IPS DF 4.7 (cell line): ENCODE measurements around the gene LTB4R.

Source experiments
- DNase-seq: peaks from one replicate; pipeline ENCODE4 v3.0.0-alpha.2; 2013; ENCODE audit warnings: low spot score; ENCODE audit errors: extremely low read depth

LTB4R gene

DNA sequence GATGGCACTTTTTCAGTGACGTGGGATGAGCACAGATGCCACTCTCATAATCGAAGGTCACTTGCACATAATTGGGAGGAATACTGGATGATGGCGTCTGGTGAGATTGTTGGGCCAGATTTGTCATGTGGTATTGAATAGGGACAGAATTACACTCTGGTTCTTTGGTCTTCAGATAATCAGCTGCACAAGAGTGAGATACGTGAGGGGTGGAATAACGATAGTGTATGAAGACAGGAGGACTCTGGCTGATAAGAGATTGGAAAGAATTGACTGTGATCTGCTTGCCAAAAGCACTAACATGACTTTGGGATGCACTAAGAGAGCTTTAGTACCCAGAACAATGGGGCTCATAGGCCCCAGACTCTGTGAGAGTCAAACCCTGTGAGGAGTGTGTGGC lies 32.9 kb upstream of the LTB4R start:
- no peak for DNase-seq

DNA sequence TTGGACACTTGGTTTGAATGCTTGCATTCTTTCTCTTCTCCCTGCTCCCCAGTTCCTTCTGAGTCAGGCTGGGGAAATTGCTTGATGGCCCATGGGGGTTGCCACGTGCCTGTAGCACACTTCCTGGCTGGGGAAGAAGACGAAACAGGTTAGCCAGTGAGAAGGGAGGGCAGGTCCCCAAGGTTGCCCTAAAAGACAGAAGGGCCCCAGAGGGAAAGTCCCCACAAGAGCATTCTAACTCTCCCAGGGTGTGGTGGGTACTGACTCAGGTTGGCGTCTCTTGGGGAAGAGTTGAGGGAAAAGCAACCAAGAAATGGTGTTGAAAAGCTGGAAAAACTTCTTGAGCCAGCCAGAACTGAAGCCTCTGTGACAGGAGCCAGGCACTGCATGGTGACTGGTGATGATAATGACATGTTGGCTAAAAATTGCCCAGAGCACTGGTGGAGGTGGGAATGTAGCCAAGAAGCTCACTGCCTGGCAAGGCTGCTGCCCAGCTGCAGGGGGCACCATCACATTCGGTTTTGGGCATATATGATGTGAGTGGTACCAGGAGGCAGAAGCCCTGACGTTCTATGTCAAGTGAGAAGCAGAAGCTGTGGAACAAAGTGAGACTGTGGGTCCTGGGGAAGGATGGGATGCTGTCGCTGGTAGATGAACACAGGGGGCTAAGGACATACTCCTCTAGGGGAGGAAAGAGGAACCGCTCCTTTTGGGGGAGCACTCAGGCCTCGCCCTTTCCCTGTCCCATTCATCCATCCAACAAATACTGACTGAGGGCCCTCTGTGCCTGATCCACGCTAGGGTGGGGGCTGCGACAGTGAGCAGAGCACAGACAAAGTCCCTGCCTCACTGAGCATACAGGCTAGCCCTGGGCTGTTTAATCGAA lies 31.8 kb upstream of the LTB4R start:
- DNase-seq, result no peak

DNA sequence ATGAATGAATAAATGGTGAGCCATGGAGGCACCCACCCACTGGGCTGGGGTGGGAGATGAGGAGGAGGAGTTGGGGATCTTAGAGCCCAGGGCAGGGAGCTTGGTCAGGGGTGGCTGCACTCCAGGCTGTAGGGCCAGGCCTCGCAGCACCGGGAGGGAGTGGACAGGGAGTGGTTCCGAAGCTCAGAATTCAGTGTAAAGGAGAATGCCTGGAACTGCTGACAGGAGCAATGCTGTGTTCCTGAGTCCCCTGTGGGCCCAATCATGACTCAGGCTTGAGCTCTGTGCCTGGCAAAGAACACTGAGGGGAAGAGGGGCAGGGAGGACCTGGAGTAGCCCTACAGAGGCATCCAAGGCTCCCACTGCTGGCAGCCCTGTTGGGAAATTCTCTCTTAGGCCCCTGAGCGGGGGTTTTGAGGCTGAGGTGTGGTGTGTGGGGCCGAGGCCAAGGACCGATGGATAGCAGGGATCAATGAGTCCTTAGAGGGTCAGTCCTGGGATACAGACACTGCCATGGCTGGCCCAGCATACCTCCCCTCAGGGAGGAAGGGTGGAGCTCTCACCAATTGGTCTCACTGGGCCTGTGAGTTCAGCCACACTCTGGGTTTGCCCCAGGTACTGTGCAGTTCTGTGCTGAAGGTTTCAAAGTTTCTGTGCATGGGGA lies 30.4 kb upstream of the LTB4R start:
- DNase-seq, result no peak

DNA sequence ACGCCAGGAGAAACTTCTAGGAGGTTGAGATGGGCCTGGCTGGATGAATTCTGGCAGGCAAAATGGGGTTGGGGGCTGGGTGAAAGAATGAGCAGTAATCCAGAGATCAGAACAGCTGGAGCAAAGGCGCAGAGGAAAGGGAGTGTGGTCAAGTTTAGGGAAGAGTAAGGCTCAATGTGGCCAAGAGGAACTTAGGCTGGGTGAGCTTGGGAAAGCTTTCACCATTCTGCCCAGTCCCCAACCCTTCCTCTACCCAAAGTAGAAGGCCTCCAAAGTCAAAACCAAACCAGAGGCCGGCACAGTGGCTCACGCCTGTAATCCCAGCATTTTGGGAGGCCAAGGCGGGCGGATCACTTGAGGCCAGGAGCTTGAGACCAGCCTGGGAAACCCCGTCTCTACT lies 29.7 kb upstream of the LTB4R start:
- DNase-seq, result no peak

DNA sequence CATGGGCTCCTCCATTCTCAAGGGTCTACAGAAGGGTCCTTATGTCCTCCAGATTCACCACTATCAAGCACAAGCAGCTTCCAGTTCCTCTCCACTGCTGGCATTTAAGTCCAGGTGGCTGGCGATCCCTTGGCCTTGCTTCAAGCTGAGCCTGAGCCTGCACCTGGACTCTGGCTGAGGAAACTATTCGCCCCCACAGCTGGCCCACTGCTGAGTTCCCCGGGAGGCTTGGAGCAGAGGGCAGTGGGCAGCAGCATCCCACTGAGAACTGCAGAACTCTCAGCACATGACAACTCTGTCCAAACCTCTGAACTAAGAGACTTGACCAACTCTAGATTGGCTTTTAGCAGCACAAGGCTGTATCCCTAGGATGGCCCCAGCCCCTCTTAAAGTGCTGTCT lies 28.6 kb upstream of the LTB4R start:
- no peak for DNase-seq

DNA sequence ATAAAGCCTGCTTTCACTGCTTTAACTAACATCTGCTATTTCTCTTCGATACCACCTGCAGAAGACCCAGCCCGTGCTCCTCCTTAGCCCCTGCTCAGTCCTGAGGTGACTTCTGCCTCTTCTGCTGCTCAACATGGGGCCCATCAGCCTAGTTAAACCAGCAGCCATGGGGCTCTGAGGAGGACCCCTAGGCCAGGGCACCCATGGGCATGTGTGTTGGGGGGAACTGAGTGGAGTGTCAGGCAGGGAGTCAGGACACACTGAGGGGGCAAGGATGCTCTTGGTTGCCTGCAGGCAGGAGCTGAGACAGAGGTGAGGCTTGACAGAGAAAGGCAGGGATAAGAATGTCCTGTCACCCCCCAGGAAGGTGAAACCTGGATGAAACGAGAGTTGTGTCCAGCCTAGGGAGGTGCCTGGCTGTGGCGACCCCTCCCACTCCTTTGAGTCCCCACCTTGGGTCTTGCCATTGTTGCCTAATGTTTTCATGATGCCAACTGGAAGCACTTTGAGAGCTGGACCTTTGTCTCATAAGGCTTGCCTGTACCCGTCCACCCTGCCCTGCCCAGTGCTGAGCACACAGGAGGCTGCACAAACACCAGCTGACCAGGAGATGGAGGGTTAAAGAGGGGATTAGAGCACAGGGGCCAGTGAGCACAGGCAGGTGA lies 27.4 kb upstream of the LTB4R start:
- no peak for DNase-seq

DNA sequence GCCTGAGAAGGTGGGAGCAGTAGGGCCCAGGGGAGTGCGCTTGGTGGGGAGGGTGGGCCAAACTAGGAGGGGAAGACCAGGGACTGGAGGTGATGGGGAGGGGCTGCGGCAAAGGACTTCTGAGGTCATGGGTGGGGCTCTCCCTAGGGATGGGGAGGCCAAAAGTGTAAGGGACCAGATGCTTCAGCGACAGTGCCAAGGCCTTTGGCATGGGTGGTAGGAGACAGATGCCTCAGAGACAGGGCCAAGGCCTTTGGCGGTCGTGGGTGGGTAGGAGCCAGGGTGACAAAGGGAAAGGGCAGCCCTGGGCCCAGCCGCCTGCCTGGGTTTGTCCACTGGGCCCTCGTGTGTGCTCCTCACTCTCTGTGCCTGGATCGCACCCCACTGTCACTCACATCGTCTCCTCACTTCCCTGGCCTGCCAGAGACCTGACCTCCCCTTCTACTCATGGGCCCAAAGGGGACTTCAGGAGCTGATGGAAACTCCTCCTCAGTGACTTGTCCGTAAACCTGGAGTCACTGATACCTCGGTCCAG lies 26.7 kb upstream of the LTB4R start:
- no peak for DNase-seq

DNA sequence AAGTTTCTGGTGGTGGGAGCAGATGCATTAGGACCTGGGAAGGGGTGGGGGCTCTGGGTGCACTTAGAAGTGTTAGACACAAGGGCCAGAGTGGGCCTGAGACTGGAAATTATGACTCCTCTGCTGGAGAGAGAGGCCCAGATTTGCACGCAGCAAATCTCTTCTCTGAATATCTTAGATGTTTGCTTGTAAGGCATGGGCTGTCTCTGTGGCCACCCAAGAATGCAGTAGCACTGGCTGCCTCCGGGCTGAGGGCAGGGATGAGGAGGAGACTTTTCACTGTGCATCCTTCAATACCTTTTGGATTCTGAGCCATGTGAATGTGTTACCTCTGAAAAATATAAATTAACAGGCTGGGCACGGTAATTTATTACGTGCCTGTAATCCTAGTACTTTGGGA lies 26.0 kb upstream of the LTB4R start:
- no peak for DNase-seq

GRCh38 chr14:24286996-24287395 lies 24.3 kb upstream of the LTB4R start:
- DNase-seq, result no peak

DNA sequence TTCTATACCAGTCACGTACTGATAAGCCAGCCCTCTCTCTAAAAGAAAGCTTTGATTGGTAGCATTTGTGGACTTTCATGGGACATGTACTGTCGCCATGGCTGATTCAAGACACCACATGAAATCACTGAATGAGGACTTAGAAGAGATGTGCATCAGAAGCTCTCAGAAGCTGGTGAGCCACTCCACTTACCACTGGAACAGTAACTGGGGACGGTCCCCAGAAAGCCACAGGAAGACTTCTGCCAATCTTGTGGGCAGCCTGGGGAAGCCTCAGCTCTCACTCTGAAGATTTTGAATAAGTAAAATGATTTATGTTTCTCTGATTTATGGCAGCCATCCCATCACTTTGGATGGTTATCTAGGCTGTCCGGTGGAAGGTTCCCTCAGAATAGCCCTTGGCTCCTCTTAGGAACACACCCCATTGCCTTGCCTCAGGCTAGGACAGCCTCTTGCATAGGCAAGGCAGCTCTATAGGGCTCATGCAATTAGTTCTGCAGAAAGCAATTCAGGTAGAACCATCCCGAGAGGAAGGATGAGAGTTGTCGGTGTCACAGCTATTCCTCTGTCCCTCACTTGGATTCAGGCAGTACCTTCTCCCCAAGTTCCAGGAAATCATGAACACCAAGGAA lies 21.5 kb upstream of the LTB4R start:
- no peak for DNase-seq

- no peak for DNase-seq
These were observed 20.6 kb upstream of the LTB4R start for GRCh38 chr14:24290746-24291145.

DNA sequence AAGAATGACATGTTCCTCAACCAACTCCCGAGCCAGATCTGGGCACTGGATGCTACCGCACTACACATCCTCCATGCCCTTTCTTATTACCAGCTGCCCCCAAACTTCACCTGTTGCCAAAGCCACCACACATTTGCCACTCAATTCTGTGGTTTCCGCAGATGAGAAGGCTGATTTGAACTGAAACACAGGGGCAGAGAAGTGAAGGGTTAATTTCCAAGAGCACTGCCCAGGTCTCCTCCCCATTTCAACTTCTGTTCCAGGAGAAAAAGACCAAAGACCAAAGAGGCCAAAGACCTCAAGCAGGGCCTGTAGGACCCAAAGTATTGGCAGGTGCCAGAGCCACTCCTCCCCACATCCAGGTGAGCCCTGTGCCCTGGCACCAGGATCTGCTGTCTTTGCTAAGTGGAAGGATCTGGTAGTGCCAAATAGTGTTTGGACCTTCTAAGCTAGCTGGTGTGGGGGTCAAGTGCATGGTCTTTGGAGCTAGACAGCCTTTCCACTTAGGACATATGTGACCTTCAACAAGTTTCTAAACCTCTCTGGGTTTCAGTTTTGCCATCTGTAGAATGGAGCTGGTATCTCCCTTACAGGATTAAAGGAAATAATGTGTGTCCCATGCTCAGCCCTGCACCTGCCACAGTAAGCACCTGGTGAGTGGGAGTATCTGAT lies 19.7 kb upstream of the LTB4R start:
- no peak for DNase-seq

- no peak for DNase-seq
These were observed 19.0 kb upstream of the LTB4R start for GRCh38 chr14:24292118-24292807.

DNA sequence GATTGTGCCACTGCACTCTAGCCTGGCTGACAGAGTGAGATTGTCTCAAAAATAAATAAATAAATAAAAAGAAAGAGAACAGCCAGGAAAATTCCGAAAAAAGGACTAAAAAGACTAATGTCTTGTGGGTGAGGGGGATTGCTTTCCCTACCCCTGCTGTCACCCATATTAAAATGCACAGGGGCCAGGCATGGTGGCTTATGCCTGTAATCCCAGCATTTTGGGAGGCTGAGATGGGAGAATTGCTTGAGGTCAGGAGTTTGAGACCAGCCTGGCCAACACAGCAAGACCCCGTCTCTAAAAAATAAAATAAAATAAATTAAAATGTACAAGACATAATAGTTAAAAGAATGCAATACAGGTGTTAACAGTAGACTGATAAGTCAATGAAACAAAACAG lies 17.8 kb upstream of the LTB4R start:
- DNase-seq, result no peak

- no peak for DNase-seq
These were observed 14.8 kb upstream of the LTB4R start for GRCh38 chr14:24296341-24297157.

GRCh38 chr14:24297190-24297964 lies 13.9 kb upstream of the LTB4R start:
- no peak for DNase-seq

DNA sequence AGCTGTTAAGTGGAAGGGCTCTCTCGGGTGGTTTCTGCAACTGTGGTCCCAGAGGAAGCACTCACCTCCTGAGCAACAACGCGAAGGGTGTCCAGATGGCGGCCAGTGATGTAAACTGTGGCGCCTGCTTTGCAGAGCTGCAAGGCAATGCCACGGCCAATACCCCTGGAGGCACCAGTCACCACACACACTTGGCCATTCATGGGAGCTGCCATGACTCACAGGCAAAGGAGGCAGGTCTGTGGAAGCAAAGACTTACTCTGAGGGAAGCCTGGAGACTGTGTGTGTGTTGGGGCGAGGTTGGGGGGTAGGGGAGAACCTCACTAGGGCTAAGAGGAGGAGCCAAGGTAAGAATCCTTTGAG lies 12.4 kb upstream of the LTB4R start:
- no peak for DNase-seq

DNA sequence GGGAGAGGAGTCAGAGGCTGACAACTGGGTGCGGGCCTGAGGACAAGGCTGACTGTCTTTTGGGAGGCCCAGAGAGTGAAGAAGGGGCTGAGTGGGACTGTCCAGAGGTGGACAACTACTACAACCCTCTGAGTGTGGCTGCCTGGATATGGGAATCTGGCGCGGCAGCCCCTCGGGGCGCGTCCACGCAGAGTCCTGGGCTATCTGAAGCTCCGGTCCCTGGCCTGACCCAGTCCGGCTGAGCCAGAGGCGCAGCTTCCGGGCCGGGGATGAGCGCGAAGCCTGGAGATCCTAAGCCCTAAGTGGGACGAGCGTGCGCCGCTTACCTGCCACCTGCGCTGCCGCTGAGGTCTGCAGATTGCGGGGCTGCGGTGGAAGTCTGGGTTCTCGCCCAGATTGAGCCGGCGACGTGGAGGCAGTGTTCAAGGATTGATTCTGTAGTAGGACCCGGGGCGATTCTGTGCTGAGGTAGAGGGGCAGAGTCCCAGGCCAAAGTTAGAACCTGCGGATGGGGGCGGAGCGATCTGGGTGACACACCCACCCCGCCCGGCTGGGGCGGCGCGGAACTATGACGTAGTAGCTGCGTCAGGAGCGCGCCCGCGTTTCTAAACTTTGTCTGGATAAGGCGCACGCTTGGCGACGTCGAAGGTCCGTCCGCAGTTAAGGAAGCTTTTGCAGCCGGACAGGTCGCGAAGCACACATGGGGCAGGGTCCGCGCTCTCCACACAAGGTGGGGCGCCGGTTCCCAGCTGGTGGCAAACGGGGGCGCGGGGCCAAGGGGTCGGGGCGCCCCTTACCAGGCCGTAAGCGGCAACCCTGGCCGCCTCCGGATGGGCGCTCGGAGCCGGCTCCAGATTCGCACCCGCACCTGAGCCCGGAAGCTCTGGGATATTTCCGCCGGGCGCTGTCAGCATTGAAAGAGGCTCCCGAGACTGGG lies 11.8 kb upstream of the LTB4R start, which contains the start of the genes DHRS1 and NOP9:
TSS of gene DHRS1 (minus strand) at position 526 of the 937 bp plus-strand sequence. CDS start 674 bp downstream, outside the sequence.
TSS of gene NOP9 (plus strand) at position 596 of the 937 bp plus-strand sequence. CDS start at position 701, 105 bp downstream.
- no peak for DNase-seq
